Right renal cortex interstitium (tissue), 3 donors: Measurements from ENCODE around the gene C11orf54. TPM values are rescaled to one million over a fixed set of nuclear protein-coding genes. Genes with fewer than 3 reads are reported as not detected.
"Not testable (repeated sequence)": the region's sequence is repeated elsewhere in the genome, so short reads cannot be mapped to it uniquely, and the experiment has no call there.

Source experiments
- DNase-seq, 3 donors: peaks; one replicate each; pipeline ENCODE4 v3.0.0-alpha.2; 2013; ENCODE audit warnings: low read depth in 3 of 3, low spot score in 2 of 3
- polyA plus RNA-seq, 3 donors: library from polyadenylated mRNA; unstranded; fragments of 120-200 nt; gene quantifications; one replicate each; pipeline ENCODE4 v1.2.1, GENCODE V29; 2013; ENCODE audit not compliant: insufficient read length in 3 of 3

Gene C11orf54
- polyA plus RNA-seq, 3 donors: 205 to 229 (median 227) TPM

GRCh38 chr11:93733474-93733873 is 8.0 kb upstream of the C11orf54 start:
- DNase-seq: no peak

- no peak for DNase-seq
These were observed 6.8 kb upstream of the C11orf54 start for GRCh38 chr11:93734427-93735222.

DNA sequence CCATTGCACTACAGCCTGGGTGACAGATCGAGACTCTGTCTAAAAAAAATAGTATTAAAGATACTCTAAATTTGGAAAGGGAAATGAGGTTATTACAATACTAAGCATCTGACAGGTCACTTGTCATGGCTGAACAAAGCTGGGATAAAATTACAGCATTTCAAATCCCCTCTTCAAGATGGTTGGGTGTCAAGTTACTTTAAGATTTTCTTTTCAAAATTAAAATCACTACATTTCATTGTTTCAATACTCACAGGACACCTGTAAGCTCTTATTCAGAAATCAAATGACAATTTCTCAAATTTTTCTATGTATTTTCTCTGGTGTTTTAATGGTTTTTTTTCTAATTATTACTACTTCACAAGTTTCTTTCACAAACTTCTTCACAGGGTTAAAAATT is 5.8 kb upstream of the C11orf54 start:
- DNase-seq: no peak

DNA sequence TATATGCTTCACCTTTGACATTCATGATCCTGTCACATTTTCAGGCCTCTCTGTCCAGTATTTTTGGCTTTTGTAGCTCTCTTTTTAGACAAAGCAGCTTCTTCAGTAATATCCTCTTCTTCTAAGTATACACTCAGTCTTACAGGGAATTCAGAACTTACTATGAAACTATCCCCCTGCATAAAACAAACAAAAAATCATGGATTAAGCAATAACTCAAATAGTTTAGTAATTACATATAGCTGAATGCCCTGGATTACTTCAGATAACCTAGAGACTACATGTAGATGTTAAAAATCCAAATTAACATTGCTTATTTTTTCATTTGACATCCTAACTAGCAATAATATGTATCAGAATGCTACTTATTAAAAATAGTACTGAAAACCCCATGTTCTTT is 5.3 kb upstream of the C11orf54 start:
- no peak for DNase-seq

- DNase-seq: no peak
These were observed 3.4 kb upstream of the C11orf54 start for GRCh38 chr11:93737904-93738612.

GRCh38 chr11:93738647-93739081 is 2.8 kb upstream of the C11orf54 start:
- DNase-seq: no peak

- DNase-seq: no peak
These were observed 1.3 kb upstream of the C11orf54 start for GRCh38 chr11:93740031-93740729.

GRCh38 chr11:93740730-93741093 is 760 bp upstream of the C11orf54 start:
- DNase-seq: peak in 1 of 3 donors; percentile 14

- DNase-seq: no peak
These were observed 382 bp downstream of the C11orf54 start for GRCh38 chr11:93741882-93742226.

DNA sequence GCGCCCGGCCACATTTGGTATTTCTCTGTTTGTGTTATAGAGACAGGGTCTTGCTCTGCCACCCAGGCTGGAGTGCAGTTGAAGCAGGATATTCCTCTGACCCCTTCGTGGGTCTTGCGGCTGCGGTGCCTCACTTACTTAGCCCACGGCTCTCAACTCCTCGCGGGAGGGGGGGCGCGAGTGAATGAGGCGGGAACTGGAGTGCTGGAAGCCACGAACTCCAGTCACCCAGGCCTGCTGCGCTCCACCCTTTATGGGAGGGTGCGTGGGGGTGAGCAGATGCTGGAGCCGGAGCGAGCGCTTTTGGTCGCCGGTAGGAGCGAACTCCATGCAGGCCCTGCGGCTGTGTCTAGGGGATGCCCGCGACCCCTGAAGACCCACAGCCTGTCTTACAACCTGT is 1.8 kb downstream of the C11orf54 start:
- DNase-seq: no peak

GRCh38 chr11:93744669-93745004 is 3.2 kb downstream of the C11orf54 start:
- no peak for DNase-seq

GRCh38 chr11:93745005-93745755 is 3.7 kb downstream of the C11orf54 start:
- not testable (repeated sequence) for DNase-seq

GRCh38 chr11:93746101-93746500 is 4.6 kb downstream of the C11orf54 start:
- no peak for DNase-seq

DNA sequence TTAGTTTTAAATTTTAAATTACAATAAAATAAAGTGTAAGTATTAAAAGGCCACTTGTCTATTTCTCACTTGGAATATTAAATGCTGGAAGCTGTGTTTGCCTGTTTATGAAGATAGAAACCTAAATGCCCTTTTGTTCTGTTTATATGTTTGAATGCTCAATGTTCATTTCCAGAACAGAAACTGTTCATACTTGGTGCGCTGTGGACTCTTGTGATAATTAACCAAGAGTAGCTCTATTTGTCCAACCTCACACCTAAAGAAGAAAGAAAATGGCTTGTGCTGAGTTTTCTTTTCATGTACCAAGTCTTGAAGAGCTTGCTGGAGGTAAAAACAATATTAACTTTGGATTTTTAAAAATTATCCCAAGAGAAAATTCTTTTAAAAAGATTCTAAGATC is 5.7 kb downstream of the C11orf54 start:
- DNase-seq: no peak

DNA sequence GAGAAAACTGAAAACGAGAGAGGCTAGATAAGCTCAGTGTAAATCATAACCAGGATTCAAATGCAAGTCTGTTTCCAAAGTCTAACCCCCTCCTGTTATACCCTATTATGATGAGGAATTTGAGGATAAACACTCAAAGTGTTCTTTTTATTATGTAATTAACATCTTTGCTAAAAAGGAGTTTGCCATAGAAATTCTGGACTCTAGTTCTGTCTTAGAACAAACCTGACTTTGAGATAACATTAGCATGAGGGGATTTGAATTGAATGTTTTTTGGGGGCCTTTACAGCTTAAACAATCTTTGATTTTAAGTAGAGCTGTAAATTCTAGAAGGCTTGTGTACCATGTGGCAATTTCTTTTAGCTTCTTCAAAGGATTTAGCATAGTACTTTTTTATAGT is 9.5 kb downstream of the C11orf54 start:
- DNase-seq: no peak

GRCh38 chr11:93753241-93753640 is 11.8 kb downstream of the C11orf54 start:
- DNase-seq: no peak

- no peak for DNase-seq
These were observed 15.3 kb downstream of the C11orf54 start for GRCh38 chr11:93756748-93757147.

DNA sequence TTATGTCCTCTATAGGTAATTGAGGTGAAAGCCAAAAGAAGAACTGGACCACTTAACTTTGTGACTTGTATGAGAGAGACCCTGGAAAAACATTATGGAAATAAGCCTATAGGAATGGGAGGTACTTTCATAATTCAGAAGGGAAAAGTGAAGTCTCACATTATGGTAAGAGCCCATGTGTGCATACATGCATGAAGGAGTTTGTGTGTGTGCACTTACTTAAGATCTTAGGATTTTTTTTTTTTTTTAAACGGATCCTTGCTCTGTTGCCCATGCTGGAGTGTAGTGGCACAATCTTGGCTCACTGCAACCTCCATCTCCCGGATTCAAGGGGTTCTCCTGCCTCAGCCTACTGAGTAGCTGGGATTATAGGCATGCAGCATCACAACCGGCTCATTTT is 15.8 kb downstream of the C11orf54 start:
- no peak for DNase-seq

DNA sequence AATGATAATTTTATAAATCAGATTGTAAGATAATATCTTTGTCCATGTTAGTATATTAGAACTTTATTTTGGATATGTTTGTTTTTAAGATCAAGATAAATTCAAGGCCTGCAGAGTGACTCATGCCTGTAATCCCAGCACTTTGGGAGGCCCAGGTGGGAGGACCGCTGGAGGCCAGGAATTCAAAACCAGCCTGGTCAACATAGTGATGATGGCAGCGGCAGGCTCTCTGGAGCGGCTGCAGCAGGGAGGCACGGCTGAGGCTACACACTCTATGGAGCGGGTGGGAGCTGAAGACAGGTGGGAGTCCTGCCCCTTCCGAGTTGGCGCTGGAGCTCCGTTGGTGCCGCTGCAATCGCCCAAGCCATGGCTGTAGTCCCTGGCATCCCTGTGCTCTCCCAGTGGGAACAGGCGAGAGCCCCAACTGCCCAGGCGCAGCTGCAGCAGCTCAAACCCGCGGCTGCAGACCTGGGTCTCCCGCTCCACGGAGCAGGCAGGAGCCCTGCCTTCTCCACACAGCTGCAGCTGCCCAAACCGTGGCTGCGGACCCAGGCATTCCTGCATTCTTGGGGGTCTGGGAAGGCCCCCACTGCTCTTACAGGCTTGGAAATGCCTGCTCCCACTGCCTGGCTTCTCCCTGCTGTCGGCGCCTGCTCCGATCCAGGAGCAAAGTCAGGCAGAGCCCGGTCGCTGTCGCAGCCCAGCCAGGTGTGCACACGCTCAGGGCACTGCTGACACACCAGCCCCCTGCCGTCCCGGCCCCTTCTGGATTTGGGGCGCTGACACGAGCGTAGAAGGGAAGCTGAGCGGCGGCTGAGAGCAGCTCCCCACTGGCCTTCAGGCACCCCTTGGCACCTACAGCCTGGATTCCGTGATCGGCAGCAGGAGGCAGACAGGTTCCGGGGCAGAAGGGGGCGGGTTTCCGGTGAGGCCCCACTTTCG is 16.7 kb downstream of the C11orf54 start:
- no peak for DNase-seq

DNA sequence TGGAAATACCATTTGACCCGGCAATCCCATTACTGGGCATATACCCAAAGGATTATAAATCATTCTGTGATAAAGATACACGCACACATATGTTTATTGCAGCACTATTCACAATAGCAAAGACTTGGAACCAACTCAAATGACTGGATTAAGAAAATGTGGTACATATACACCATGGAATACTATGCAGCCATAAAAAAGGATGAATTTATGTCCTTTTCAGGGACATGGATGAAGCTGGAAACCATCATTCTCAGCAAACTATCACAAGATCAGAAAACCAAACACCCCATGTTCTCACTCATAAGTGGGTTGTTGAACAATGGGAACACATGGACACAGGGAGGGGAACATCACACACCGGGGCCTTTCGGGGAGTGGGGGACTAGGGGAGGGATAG is 17.7 kb downstream of the C11orf54 start:
- DNase-seq: not testable (repeated sequence)
